Astrocyte (in vitro differentiated cells and primary cell): ENCODE data around the gene POLR2L. TPM values are rescaled to one million over a fixed set of nuclear protein-coding genes. Genes with fewer than 3 reads are reported as not detected.
A peak's percentile ranks its signal among the peaks of the same experiment; 100 is the strongest.

Source experiments
- DNase-seq: peaks from one replicate; pipeline ENCODE4 v3.0.0-alpha.2; 2010; ENCODE audit warnings: low read depth
- FAIRE-seq: peaks from 2 replicates; lab custom pipeline; 2011; peaks lifted over from hg19 to GRCh38; lab: Jason Lieb, UNC
- H2AFZ ChIP-seq: 2 replicates; pipeline ENCODE4 v1.6.0; 2012; ENCODE audit warnings: low read depth, low read length, inconsistent platforms
- H3K27ac ChIP-seq: 2 replicates; pipeline ENCODE4 v1.5.1; 2011; ENCODE audit warnings: low read depth, low read length, inconsistent platforms
- H3K27me3 ChIP-seq: 2 replicates; pipeline ENCODE4 v1.6.0; 2011; ENCODE audit warnings: low read length, inconsistent platforms; ENCODE audit not compliant: insufficient read depth
- H3K36me3 ChIP-seq: 2 replicates; pipeline ENCODE4 v1.5.1; 2011; ENCODE audit warnings: low read length, inconsistent platforms; ENCODE audit not compliant: insufficient read depth
- H3K4me1 ChIP-seq: 2 replicates; pipeline ENCODE4 v1.5.1; 2011; ENCODE audit warnings: low read length, inconsistent platforms; ENCODE audit not compliant: insufficient read depth
- H3K4me2 ChIP-seq: 2 replicates; pipeline ENCODE4 v1.6.0; 2012; ENCODE audit warnings: low read length, inconsistent platforms
- H3K4me3 ChIP-seq: 2 replicates; pipeline ENCODE4 v1.5.1; 2011; ENCODE audit warnings: low read depth, mild to moderate bottlenecking, low read length, inconsistent platforms; ENCODE audit not compliant: insufficient read depth
- H3K79me2 ChIP-seq: 2 replicates; pipeline ENCODE4 v1.6.0; 2012; ENCODE audit warnings: mild to moderate bottlenecking, low read length, inconsistent platforms; ENCODE audit not compliant: insufficient read depth
- H3K9ac ChIP-seq: 2 replicates; pipeline ENCODE4 v1.6.0; 2012; ENCODE audit warnings: mild to moderate bottlenecking, low read length, inconsistent platforms
- H3K9me3 ChIP-seq: 2 replicates; pipeline ENCODE4 v1.5.1; 2012; ENCODE audit warnings: low read depth, mild to moderate bottlenecking, low read length, inconsistent platforms; ENCODE audit not compliant: insufficient read depth
- H4K20me1 ChIP-seq: 2 replicates; pipeline ENCODE4 v1.6.0; 2012; ENCODE audit warnings: low read length, inconsistent platforms; ENCODE audit not compliant: insufficient read depth
- H3K27ac Mint-ChIP-seq: one replicate; pipeline ENCODE4 v1.8.0; 2021; ENCODE audit warnings: mild to moderate bottlenecking, mixed read lengths; ENCODE audit not compliant: unreplicated experiment
- H3K27me3 Mint-ChIP-seq: one replicate; pipeline ENCODE4 v1.8.0; 2021; ENCODE audit warnings: low read depth, mixed read lengths; ENCODE audit not compliant: unreplicated experiment
- H3K36me3 Mint-ChIP-seq: one replicate; pipeline ENCODE4 v1.8.0; 2021; ENCODE audit warnings: low read depth, mixed read lengths; ENCODE audit not compliant: unreplicated experiment
- H3K4me1 Mint-ChIP-seq: one replicate; pipeline ENCODE4 v1.8.0; 2021; ENCODE audit warnings: low read depth, mixed read lengths; ENCODE audit not compliant: unreplicated experiment
- H3K4me3 Mint-ChIP-seq: one replicate; pipeline ENCODE4 v1.8.0; 2021; ENCODE audit warnings: mild to moderate bottlenecking, moderate library complexity, mixed read lengths; ENCODE audit not compliant: unreplicated experiment
- H3K9me3 Mint-ChIP-seq: one replicate; pipeline ENCODE4 v1.8.0; 2021; ENCODE audit warnings: mild to moderate bottlenecking, mixed read lengths; ENCODE audit not compliant: unreplicated experiment
- EZH2 ChIP-seq: IDR thresholded peaks from 2 replicates; pipeline ENCODE4 v1.6.1; 2012; ENCODE audit warnings: mild to moderate bottlenecking, low read length, inconsistent platforms; ENCODE audit not compliant: insufficient read depth
- total RNA-seq: library from RNA; stranded (reverse); gene quantifications from 2 replicates; pipeline ENCODE4 v1.2.1, GENCODE V29; 2021
- TF ChIP-seq, protein P1 (sequence below): IDR thresholded peaks from 2 replicates; pipeline ENCODE4 v1.5.1; 2011; ENCODE audit warnings: low read depth, mild to moderate bottlenecking, inconsistent platforms, low read length, moderate library complexity; ENCODE audit not compliant: insufficient read depth

The POLR2L gene
- total RNA-seq, 1 donor from 2014 or later = 212 TPM

DNA sequence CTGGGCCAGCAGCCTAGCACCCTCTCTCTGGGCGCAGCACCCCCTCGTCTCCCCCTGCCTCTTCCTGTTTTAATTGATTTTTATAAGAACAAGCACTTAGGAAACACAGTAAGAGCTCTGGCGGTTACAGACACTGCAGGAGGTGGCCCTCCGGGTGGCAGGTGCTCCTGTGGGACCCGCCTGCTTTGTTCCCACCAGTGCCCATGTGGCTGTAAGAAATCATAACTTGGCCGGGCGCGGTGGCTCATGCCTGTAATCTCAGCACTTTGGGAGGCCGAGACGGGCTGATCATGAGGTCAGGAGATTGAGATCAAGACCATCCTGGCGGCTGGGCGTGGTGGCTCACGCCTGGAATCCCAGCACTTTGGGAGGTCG, 18.8 kb upstream of the POLR2L start:
- no peak for TF ChIP-seq EZH2
- TF ChIP-seq, protein P1, sequence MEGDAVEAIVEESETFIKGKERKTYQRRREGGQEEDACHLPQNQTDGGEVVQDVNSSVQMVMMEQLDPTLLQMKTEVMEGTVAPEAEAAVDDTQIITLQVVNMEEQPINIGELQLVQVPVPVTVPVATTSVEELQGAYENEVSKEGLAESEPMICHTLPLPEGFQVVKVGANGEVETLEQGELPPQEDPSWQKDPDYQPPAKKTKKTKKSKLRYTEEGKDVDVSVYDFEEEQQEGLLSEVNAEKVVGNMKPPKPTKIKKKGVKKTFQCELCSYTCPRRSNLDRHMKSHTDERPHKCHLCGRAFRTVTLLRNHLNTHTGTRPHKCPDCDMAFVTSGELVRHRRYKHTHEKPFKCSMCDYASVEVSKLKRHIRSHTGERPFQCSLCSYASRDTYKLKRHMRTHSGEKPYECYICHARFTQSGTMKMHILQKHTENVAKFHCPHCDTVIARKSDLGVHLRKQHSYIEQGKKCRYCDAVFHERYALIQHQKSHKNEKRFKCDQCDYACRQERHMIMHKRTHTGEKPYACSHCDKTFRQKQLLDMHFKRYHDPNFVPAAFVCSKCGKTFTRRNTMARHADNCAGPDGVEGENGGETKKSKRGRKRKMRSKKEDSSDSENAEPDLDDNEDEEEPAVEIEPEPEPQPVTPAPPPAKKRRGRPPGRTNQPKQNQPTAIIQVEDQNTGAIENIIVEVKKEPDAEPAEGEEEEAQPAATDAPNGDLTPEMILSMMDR = no peak
- FAIRE-seq = no peak
- Histone ChIP-seq H3K4me1 (peaks cover 17% of the 10 kb centered on the region), H3K27ac (no peak overlapping the region), H2AFZ (no peak overlapping the region), H3K79me2 (no peaks in the 10 kb centered on the region), H4K20me1 (peaks cover 42% of the 10 kb centered on the region), H3K36me3 (no peaks in the 10 kb centered on the region), H3K4me2 (no peak overlapping the region), H3K27me3 (no peaks in the 10 kb centered on the region), H3K9me3 (no peaks in the 10 kb centered on the region), H3K4me3 (no peak overlapping the region), H3K9ac (no peak overlapping the region)
- Mint-ChIP-seq H3K27me3 (no peaks in the 10 kb centered on the region), H3K4me1 (peaks cover 3% of the 10 kb centered on the region), H3K9me3 (no peaks in the 10 kb centered on the region), H3K27ac (no peak overlapping the region), H3K36me3 (no peaks in the 10 kb centered on the region), H3K4me3 (no peak overlapping the region)
- no peak for DNase-seq

DNA sequence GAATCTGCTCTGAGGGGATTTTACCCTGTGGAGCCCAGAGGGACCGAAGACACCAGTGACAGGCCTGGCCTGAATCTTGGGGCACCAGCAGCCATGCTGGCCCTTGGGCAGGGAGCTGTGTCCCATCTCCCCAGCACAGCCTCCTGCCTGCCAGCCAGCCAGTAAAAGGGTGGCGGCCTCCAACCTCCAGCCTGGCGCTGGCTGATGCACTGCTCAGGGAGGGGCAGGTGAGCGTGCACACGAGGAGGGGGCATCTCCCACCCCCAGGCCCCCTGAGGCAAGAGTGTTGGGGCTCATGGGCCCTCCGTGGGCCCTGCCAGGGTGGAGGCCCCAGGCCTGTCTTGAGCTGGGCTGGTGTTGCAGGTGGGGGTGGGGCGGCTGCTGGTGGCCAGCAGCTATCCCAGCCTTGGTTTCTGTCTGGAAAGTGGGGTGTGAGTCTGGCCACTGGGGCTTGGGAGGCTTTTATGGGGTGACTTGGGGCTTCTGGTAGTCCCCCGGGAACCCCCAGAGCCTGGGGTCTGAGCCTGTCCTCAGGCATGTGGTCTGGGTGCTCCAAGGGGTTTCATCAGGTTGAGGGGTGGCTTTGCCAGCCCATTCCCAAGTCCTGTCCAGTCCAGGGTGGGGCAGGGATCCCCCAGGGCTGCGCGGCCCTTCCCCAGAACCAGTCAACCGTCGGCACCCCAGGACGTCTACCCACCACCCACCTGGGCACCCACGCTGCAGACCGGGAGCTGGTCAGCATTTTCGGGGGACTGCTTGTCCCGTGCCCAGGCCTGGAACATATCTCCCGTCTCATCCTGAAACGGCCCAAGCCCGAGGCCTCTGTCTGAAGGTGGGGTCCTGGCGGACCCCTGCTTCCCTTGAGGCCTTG, 18.1 kb upstream of the POLR2L start:
- Histone ChIP-seq H3K36me3 (no peaks in the 10 kb centered on the region), H3K4me2 (peak overlapping the region; percentile 64), H3K27me3 (no peaks in the 10 kb centered on the region), H3K4me3 (no peak overlapping the region), H3K4me1 (peaks cover 17% of the 10 kb centered on the region), H3K27ac (no peak overlapping the region), H3K79me2 (no peaks in the 10 kb centered on the region), H3K9me3 (no peaks in the 10 kb centered on the region), H2AFZ (no peak overlapping the region), H4K20me1 (peaks cover 48% of the 10 kb centered on the region), H3K9ac (no peak overlapping the region)
- no peak overlapping the region for H3K27ac Mint-ChIP-seq
- no peaks in the 10 kb centered on the region for H3K9me3 Mint-ChIP-seq
- TF ChIP-seq EZH2 = no peak
- TF ChIP-seq, protein P1 = no peak
- no peak overlapping the region for H3K4me3 Mint-ChIP-seq
- no peaks in the 10 kb centered on the region for H3K36me3 Mint-ChIP-seq
- H3K4me1 Mint-ChIP-seq = peaks cover 3% of the 10 kb centered on the region
- FAIRE-seq (no peak), DNase-seq (no peak)
- no peaks in the 10 kb centered on the region for H3K27me3 Mint-ChIP-seq
